Measurements from ENCODE around the gene GPRC5B.

GPRC5B gene

DNA sequence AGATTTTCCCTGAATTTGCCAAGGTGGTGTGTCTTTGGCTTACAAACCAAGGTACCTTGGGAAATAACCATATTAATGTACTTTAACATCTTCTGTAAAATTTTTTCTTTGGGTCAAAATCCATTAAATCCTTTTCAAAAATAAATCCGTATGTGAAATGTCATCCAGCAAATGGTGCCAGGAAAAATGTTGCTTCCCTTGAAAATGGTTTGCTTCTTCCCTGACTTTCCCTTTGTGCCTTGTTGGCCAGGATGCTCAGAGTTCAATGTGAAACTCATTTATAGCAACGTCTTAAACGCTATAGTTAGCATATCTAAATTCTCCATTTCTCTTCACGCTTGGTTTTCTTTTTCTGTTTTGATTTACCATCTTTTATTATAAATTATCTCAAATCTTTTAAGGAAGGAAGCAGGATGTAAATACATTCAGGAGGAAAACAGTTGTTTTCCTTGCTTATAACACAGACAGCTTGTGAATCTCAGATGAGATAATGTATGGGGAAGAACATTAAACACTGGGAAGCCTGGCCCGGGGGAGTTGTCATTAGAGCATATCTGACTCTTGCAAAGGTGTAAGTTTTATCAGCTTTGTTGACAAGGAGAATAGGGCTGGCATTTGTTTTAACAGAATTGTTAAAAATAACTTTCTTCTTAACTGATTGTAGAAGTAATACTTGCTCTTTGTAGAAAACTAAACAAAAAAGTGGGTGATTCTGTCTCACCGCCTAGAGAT lies 42.1 kb downstream of the GPRC5B start:
- no peak for DNase-seq

DNA sequence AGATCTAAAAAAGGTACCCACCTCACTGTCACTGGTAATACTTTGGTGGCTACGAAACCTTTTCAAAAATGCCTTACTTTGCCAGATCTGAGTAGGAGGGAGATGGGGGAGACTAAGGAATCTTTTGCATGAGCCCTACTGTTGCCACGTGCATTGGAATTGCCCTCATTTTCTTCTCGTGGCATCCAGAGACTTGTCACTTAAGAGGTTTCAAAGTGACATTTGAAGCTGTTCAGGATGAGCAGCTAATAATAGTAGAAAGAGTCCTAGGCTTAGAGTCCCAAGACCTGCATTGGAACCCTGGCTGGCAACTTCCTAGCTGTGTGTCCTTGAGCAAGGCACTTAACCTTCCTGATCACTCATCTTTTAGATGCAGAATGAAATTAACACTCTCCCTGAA lies 43.5 kb downstream of the GPRC5B start:
- no peak for DNase-seq

DNA sequence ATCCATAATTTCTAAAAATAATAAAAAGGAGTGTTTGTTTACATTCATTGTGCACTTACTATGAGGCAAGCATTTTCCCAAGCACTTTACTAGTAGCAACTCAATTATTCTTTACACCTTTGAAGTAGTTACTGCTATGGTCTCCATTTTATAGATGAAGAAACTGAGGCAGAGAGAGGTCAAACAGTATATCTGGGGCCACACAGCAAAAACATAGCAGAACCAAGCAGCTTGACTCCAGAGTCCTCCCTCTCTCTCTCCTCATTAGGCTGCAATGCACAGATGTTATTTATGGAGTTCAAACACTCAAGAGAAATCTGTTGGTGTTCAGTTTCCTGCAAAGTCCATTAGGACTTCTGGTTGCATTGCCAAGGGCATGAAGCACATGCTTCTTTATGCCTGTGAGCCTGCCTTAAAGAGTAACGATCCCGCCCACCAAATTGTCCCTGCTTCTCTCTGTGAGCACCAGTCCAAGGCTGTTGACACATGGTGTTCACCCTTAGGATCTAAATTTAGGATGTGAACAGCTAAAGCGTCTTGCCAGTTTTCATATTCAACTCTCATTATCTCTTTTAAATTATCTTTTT lies 44.0 kb downstream of the GPRC5B start:
- DNase-seq = no peak

DNA sequence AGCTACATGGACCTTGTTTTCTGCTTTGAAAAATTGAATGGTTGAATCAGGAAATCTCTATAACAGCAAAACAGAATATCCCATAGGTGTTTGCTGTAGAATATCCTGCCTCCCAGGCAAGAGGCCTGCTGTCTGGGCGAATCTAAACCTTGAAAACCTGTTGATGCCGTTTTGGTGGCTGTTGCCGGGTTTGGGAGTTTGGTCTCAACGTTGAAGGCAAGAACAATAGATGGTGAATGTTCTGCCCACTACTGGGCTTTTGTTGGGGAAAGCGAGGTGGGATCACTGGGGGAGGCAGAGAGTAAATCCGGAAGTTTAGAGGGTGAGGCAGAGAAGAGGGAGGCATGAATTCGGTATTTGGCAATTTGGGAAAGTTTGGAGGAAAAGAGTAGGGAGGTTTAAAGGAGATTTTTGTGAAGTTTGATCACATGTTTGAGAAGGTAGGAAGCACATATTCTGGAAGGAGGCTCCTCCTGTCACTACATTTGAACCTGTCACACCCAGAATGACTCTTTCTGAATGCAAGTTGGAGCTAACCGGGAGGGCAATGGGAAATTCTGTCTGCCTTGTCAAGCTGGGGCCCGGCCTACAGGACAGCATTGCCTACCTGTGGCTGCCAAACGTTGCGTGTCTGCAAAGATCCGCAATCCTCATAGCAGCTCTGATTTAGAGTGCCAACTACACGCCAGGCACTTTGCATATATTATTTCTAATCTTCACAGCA lies 46.5 kb downstream of the GPRC5B start:
- DNase-seq = no peak

DNA sequence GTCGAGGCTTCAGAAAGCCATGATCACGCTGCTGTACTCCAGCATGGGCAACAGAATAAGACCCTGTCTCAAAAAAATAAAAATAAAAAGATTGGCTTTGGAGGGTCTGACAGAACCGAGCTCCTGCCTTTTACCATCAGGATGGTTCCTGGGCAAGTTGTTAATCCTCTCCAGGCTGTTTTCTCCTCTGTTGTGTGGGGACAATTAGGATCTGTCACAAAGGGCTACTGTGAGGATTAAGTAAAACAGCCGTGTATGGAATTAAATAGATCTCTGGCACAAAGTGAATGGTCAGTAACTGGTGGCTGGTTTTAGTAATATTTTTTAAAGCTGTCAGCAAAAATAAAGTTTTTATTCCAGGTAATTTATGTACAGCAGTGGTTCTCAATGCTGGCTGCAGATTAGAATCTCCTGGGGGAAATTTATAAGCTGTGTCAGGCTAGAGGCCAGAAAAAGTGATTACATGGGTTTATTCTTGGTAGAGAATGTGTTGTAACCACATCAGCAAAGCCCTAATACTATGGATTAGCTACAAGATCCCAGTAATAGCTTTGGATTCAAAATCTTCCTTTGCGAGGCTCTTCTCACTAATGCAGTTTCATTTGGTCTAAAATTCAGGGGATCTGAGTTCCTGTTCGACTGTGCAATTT lies 47.2 kb downstream of the GPRC5B start:
- DNase-seq = no peak

DNA sequence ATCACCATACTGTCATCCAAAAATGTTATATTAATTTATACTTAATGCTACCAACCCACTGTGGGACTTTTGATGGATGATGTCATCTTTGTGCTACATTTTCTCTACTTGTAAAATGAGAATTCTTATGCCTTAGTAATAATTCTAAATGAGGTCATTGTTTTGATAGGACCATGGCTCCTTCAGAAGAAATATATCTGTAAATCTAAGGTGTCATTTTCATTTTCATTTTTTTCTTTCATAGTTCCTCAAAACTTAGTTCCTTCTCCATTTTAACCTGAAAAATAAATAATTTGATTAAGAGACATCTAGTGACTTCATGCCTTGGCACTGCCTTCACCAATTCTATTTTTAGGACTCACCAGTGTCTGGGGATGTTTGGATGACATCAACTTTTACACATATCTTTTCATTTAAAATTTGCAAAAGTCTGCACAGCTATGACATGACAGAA lies 48.7 kb downstream of the GPRC5B start:
- DNase-seq = no peak

DNA sequence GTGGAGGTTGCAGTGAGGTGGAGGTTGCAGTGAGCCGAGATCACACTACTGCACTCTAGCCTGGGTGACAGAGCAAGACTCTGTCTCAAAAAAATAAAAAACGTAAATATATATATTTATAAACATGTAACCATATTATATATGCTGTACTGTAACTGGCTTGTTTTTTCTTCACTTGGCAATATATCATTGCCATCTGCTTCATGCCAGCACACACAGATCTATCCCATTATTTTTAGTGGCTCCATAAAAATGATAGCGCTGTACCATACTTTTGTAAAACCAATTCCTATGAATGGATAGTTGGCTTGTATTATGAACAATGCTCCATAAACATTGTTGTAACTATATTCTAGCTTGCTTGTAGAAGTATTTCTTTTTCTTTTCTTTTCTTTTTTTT lies 49.5 kb downstream of the GPRC5B start:
- DNase-seq = no peak

DNA sequence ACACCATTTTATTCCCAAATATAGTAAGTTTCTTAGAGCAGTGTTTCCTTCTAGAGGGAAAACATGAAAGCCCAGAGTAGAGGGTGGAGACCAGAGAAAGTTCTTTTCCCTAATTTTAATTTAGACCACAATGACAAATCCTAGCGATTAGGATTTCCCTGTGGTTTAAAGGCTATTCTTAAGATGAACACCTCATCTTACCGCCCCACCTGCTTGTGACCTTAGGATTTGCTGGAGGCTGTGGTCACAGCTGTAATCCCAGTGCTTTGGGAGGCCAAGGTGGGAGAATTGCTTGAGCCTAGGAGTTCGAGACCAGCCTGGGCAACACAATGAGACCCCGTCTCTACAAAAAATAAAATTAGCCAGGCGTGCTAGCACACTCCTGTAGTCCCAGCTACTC lies 51.1 kb downstream of the GPRC5B start:
- DNase-seq = no peak

DNA sequence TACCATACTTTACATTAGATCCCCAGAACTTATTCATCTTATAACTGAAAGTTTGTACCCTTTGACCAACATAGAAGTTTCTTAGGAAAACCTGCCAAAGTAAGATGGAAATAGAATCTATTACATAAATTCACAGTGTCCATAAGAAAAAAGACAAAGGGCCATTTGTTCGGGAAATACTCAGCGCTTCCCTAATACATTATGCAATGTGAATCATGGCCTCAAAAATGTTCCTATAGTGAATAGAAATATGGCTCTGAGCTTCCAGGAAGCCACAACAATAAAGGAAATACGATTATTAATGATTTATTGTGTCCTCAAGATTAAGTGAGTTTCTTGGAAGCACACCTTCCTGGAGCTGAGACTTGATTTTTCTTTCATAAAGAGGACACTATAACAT lies 51.5 kb downstream of the GPRC5B start:
- no peak for DNase-seq

DNA sequence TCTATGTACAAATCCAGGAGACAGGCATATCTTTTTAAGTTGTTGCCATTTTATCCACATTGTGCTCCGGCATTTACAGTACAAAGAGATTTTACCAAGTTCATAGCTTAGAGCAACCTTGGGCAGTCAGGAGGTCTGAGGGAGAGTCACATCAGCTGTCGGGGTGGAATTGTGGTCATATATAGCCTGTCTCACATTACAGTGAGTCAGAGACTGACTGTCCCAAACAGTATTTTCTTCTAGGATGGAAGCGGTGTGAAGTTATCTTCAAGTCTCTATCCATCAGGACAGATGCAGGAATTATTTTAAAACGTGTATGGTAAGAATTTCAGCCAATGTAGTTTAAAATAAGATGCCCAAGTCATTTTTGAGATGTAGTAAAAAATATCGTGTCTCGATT lies 53.0 kb downstream of the GPRC5B start:
- DNase-seq = no peak

DNA sequence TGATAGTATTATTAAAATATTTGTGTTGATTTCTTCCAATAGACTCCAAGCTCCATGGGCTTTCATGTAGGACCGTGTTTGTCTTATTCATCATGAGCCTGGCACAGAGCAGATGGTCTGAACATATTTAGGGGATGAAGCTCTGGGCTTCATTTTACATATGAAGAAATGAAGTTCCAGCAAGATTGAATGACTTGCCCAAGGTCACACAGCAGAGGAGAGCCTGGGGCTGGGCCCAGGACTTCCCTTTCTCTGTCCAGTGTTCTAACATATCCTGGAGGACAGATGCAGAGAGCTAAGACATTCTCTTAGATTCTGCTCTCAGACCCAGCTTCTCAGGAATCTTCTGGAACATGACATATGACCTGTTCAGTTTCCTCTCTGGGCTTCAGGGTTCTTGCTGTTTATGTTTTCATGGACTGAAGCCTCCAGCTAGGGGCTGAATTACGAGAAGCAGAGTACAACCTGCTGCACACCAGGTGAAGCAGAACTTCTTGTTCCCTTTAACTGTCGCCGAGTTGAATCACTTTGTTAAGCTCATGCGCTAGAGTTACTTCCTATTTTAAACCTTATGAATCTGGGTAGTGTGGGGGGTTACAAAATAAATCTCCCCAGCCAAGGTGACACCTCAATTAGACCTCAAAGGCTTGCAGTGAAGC lies 53.6 kb downstream of the GPRC5B start:
- no peak for DNase-seq

DNA sequence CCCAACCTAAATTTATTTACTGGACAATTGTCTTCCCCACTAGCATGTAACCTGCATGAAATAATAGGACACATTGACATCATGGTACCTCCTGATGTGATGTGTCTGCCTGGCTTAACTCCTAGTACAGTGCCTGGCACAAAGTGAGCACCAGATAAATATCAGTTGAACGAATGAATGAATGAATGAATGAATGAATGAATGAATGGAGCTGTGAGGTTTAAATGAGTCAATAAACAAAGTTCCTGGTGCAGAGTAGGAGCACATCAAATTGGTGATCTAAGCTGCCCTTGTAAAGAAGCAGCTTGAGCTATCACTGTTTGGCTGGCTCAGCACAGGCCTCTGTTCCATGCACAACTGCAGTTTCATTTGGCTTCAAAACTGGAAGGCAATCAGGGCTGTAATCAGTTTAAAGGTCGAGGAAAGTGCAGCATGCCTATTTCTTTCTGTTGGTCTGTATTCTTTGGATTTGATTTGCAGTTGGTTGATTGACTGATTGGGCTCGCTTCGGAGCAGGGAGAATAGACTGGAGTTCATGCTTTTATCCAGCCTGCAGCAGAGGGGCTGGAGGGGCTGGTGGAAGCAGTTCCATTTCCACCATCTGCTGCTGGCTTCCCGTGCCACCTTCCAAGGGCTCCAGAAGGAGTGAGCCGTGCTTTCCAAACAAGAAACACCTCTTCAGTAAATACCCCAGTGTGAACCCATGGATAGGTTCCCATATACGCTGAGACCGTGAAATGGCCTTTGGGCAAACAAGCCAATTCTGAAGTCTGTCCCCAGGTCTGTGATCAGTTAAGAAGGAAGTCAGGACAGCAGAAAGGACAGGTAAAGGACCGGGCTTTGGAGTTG lies 54.6 kb downstream of the GPRC5B start:
- DNase-seq = no peak

DNA sequence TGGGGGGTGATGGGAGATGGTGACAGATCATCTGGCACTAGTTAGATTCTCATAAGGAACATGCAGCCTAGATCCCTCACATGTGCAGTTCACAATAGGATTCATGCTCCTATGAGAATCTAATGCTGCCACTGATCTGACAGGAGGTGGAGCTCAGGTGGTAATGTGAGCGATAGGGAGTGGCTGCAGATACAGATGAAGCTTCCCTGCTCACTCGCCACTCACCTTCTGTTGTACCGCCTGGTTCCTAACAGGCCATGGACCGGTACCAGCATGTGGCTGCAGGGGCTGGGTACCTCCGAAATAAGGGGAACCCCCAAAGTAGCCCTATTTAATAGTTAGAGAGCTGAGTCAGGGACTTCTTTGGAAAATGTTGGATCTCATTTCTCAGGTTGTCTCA lies 60.4 kb downstream of the GPRC5B start:
- no peak for DNase-seq

DNA sequence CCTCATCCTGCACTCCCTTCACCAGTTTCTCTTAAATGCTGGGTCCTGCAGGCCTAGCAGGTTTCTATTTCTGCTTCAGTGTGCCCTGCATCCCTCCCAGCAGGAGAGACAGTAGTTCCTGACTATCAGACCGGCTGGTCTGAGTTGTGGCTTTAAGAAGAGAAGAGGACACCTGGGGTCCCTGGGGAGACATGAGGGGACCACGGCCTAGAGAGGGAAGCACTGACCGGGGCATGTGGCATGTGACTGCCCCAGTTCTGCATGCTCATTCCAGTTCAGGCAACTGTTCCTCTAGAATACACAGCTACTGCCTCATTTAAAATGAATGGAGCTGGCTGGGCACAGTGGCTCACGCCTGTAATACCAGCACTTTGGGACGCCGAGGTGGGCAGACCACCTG lies 61.3 kb downstream of the GPRC5B start:
- no peak for DNase-seq

DNA sequence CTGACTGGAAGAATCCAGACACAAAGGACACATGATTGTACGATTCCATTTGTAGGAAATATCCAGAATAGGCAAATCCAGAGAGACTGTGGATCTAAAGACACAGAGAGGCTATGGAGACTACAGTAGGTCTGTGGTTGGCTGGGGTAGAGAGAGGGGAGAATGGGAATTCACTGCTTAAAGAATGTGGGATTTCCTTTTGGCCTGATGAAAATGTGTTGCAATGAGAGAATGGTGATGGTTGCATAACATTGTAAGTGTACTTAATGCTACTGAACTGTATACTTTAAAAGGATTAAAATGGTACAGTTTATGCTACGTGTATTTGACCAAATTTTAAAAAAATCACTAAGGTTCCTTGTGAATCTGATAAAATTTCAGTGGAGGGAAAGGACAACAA lies 62.1 kb downstream of the GPRC5B start:
- no peak for DNase-seq

DNA sequence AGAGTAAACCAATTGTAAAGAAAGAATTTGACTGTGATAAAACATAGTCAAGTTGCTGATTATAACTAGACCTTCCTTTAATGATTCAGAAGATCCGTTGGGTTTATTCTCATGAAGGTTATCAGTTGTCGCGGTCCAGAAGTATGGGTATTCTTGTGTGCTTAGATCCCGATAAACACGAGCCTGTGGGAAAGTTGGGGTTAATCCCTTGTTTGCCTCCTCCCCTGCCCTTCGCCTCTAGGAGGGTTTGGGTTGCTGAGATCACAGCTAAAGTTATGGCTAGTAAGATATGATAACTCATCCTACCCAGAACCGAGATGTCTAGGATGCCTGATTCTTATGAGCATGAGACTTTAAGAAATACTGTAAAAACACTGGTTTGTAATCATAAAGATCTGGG lies 66.8 kb downstream of the GPRC5B start:
- no peak for DNase-seq

DNA sequence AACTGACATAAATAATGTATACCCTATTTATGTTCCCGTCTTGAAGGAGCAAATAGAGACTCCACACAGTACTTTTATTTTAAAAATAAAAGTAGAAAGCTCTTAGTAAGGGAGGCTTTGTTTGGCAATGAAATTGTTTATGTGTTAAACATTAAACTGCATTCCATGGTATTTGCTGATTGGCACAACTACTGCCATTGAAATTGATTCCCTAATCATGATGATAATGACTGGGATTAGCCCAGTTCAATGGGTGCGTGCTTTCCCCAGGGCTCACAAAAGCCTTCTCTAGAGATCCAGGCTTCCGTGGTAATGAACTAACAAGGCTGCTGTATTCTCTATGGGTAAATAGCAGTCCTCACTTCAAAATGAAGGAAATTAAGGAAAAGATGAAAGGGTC lies 67.5 kb downstream of the GPRC5B start:
- no peak for DNase-seq

DNA sequence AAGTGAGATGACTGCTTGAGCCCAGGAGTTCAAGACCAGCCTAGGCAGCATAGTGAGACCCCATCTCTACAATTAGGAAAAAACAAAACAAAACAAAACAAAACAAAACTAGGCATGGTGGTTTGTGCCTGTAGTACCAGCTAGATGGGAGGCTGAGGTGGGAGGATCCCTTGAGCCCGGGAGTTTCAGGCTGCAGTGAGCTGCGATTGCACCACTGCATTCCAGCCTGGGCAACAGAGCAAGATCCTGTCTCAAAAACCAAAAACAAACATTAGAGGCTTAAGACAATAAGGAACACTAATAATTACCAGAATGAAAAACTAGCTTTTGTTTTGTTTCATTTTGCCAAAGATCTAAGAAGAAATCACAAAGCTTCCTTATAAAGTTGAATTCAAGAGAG lies 69.2 kb downstream of the GPRC5B start:
- DNase-seq = no peak

DNA sequence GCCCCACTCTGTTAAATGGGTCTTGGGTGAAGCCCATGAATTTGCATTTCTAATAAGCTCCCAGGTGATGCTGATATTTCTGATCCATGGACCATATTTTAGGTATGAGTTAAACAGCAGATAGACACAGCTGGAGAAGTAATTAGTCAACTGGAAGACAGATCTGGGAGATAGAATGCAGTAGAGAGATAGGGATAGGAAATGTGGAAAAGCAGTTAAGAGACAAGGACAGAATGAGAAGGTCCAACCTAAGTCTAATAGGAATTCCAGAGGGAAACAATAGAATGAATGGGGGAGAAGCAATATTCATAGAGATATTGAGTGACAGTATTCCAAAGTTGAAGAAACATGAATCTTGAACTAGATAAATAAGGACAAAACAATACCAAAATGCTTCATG lies 71.7 kb downstream of the GPRC5B start:
- DNase-seq = no peak

DNA sequence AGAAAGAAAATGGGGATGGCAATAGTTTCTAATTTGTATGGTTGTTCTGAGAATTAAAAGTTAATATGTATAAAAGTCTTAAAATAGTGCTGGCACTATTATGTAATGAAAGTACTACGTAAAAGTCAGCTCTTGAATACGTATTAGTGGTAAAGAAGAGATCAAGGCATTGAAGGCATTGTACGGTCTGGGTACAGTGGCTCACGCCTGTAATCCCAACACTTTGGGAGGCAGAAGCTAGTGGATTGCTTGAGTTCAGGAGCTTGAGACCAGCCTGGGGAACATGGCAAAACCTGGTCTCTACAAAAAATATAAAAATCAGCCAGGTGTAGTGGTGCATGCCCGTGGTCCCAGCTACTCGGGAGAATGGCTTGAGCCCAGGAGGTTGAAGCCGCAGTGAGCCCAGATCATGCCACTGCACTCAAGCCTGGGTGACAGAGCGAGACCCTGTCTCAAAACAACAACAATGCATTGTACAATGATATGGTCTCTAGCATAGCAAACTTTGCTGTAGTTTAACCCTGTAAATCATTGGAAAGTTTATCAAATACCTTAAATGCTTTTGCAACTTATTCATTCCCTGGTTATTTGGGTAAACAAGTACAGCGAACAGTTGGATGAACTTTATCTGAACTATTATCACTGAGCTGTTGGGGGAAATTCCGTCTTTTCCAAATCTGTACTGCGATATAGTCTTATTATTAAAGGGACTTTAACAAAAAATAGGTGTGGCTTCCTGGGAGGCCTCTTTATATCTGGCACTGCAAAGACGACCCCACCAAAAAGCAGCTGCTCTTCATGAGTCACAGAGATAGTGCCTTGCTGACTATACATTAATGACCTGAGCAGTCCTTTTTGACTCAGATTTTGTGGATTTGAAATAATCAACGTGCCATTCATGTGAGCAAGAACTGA lies 73.6 kb downstream of the GPRC5B start:
- no peak for DNase-seq

DNA sequence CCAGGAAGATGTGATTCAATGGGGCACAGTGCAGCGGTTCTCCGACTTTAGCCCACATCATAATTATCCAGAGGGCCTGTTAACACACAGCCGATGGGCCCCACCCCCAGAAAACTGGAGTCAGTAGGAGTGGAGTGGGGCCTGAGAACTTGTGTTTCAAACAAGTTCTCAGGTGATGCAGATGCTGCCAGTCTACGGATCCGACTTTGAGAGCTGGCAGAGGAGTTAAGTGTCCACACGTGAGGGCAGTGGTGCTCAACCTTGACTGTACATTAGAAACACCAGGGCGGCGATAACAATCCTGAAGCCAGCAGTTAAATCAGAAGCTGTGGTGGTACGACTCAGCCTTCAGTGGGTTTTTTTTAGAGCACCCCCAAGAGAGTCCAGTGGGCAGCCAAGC lies 75.0 kb downstream of the GPRC5B start:
- DNase-seq = no peak

Measured in stimulated activated CD4-positive, alpha-beta T cell treated with anti-CD3 and anti-CD28 coated beads, Interleukin-4, amount 100 ng/mL, for 4 hours (primary cell).